ENCODE data around the gene HOXC10. TPM values are rescaled to one million over a fixed set of nuclear protein-coding genes. Genes with fewer than 3 reads are reported as not detected.

Gene HOXC10
- total and polyA plus RNA-seq, 2 of the 8 experiments (the other 6 are each of a cell fraction or from before 2014, with no cell fraction given) = not detected

- TF ChIP-seq BACH1 (IDR thresholded peaks at IDR 0.05; ENCODE audit: low read length) (no peak), YY1 (IDR thresholded peaks at IDR 0.05; ENCODE audit: low read depth, low read length) (no peak), HDAC6 (IDR thresholded peaks at IDR 0.05; ENCODE audit: low read depth, low read length) (no peak), ZNF274 (IDR thresholded peaks at IDR 0.05; ENCODE audit: borderline replicate concordance, extremely low read depth, low read length) (no peak), BRCA1 (IDR thresholded peaks at IDR 0.05; ENCODE audit: low read depth, low read length) (no peak), CEBPB (IDR thresholded peaks at IDR 0.05; ENCODE audit: low read depth, low read length) (no peak), KDM4A (IDR thresholded peaks at IDR 0.05; ENCODE audit: low read depth, low read length, severe bottlenecking) (no peak), CTBP2 (IDR thresholded peaks at IDR 0.05; ENCODE audit: borderline replicate concordance, insufficient read depth, insufficient read length, low read length) (peak; percentile 26), GTF2F1 (IDR thresholded peaks at IDR 0.05; ENCODE audit: borderline replicate concordance, low read depth, low read length) (no peak), CHD1 (IDR thresholded peaks at IDR 0.05; ENCODE audit: low read depth, low read length) (no peak), ASH2L (IDR thresholded peaks at IDR 0.05; ENCODE audit: low read length) (no peak), RAD21 (IDR thresholded peaks at IDR 0.05 in 1 of 2, conservative IDR thresholded peaks at IDR 0.05 in 1 of 2; ENCODE audit: low read depth in 2 of 2, low read length in 2 of 2) (no peak), BCL11A (IDR thresholded peaks at IDR 0.05; ENCODE audit: low read depth in 2 of 2, low read length in 2 of 2) (no peak), TBP (IDR thresholded peaks at IDR 0.05; ENCODE audit: low read depth, low read length) (no peak), SRF (IDR thresholded peaks at IDR 0.05; ENCODE audit: low read depth, low read length) (no peak), KDM1A (IDR thresholded peaks at IDR 0.05; ENCODE audit: borderline replicate concordance, low read length) (no peak; the same call in 1 of the 2 replicates), ATF2 (IDR thresholded peaks at IDR 0.05; ENCODE audit: low read length) (no peak), TAF7 (optimal IDR thresholded peaks at IDR 0.05; ENCODE audit: borderline replicate concordance, low read depth, low read length) (no peak), RXRA (IDR thresholded peaks at IDR 0.05; ENCODE audit: insufficient read depth, low read depth, low read length) (no peak), POLR2A (IDR thresholded peaks at IDR 0.05; ENCODE audit: control extremely low read depth in 1 of 2, low read depth in 2 of 2, low read length in 2 of 2) (no peak), SUZ12 (IDR thresholded peaks at IDR 0.05; ENCODE audit: low read length) (no peak), CBX8 (IDR thresholded peaks at IDR 0.05; ENCODE audit: borderline replicate concordance, low read depth, low read length) (no peak), KDM5A (IDR thresholded peaks at IDR 0.05; ENCODE audit: low read length) (no peak), RBBP5 (IDR thresholded peaks at IDR 0.05; ENCODE audit: borderline replicate concordance, low read depth, low read length) (no peak)
These were observed 46.4 kb upstream of the HOXC10 start, which contains the start of gene HOXC13 (continued) for GRCh38 chr12:53938326-53939140.
